HG03196 (cell line): ENCODE results near the gene IGLL5.

Experiments used
- ATAC-seq: cut with Tn5 transposase; IDR thresholded peaks from one replicate; pipeline ENCODE4 v1.9.1; 2021; ENCODE audit not compliant: unreplicated experiment

The IGLL5 gene

GRCh38 chr22:22936915-22937656 lies 49.5 kb downstream of the IGLL5 start:
- ATAC-seq, result no peak

GRCh38 chr22:22937894-22938480 lies 50.4 kb downstream of the IGLL5 start:
- ATAC-seq, result no peak

- ATAC-seq, result no peak
Observed at GRCh38 chr22:22938672-22939587, 51.3 kb downstream of the IGLL5 start.

GRCh38 chr22:22939588-22940368 lies 52.2 kb downstream of the IGLL5 start:
- ATAC-seq, result no peak

- ATAC-seq, result no peak
Observed at GRCh38 chr22:22940961-22941605, 53.5 kb downstream of the IGLL5 start.

GRCh38 chr22:22941831-22942510 lies 54.4 kb downstream of the IGLL5 start:
- ATAC-seq, result no peak

- ATAC-seq, result no peak
Observed at GRCh38 chr22:22942511-22943329, 55.1 kb downstream of the IGLL5 start.

- no peak for ATAC-seq
Observed at GRCh38 chr22:22943521-22944267, 56.1 kb downstream of the IGLL5 start.

- no peak for ATAC-seq
Observed at GRCh38 chr22:22944268-22944985, 56.8 kb downstream of the IGLL5 start.

- ATAC-seq, result no peak
Observed at GRCh38 chr22:22945195-22945594, 57.6 kb downstream of the IGLL5 start.
